Measurements from ENCODE around the gene BLTP3B.

- no peak for TF ChIP-seq EZH2 (IDR thresholded peaks at IDR 0.05; ENCODE audit: borderline replicate concordance, low read length)
- TF ChIP-seq CTCF (conservative IDR thresholded peaks at IDR 0.05 in 1 of 2, IDR thresholded peaks at IDR 0.05 in 1 of 2; ENCODE audit: extremely low read depth in 1 of 2, insufficient read depth in 1 of 2, low read depth in 1 of 2, low read length in 2 of 2): no peak
Observed at GRCh38 chr12:100141998-100142850, 450 bp downstream of the BLTP3B start.

All from mammary epithelial cell (primary cell).